ENCODE measurements around the gene IMMP2L. TPM values are rescaled to one million over a fixed set of nuclear protein-coding genes. Genes with fewer than 3 reads are reported as not detected.

IMMP2L gene
- total and polyA plus RNA-seq, 4 donors, result 9.2 to 34.7 (median 11.1) TPM

GRCh38 chr7:110733221-110733620, 829.1 kb downstream of the IMMP2L start:
- Histone ChIP-seq H3K4me3 (no peak overlapping the region), H3K9ac (ENCODE audit: insufficient read depth in 1 of 2, low read length in 2 of 2) (no peak overlapping the region), H3K36me3 (ENCODE audit: control insufficient read depth in 4 of 4, insufficient read depth in 4 of 4, low read length in 4 of 4) (no peaks in the 10 kb centered on the region), H3K27me3 (ENCODE audit: control insufficient read depth in 3 of 3, insufficient read depth in 3 of 3, low read length in 2 of 3) (no peaks in the 10 kb centered on the region), H3K27ac (ENCODE audit: low read depth in 1 of 2, low read length in 1 of 2) (no peak overlapping the region), H3K9me3 (ENCODE audit: control insufficient read depth in 4 of 4, insufficient read depth in 3 of 4, low read length in 3 of 4) (peaks cover 0 to 2% (median 0%) of the 10 kb centered on the region in 4 donors), H3K4me1 (ENCODE audit: control insufficient read depth in 5 of 5, insufficient read depth in 5 of 5, low read length in 5 of 5) (peaks cover 0 to 14% (median 0%) of the 10 kb centered on the region in 5 donors)
- DNase-seq (peak in 2 of 3 donors; percentile 30 to 64), ATAC-seq (ENCODE audit: insufficient read depth, low FRiP score) (no peak)
- no peak for TF ChIP-seq CTCF (IDR thresholded peaks at IDR 0.05; ENCODE audit: control extremely low read depth, extremely low read depth)
- WGBS, 2 donors, result 40 to 55% methylated on average over 1 of the region's 1 CpG

DNA sequence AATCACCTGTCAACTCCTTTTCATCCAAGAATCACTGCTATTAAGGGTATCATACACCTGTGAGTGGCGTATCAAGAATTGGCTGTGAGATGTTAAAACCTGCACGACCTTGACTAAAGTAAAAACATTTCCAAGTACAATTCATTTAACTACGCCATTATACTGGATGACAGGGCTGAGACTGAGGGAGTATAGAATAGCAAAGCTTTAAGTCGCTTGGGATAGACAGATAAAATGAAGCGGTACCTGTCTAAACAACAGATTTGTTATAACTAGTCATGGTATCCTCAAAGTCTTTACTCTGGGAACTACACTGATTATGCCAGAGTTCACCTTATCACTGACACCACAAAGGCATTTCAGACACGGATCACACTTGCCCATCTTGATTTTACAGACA, 837.5 kb downstream of the IMMP2L start:
- WGBS, 2 donors, result 84 to 89% methylated on average over 6 of the region's 6 CpGs
- no peak overlapping the region for H3K9ac ChIP-seq (ENCODE audit: insufficient read depth in 1 of 2, low read length in 2 of 2)
- H3K9me3 ChIP-seq (ENCODE audit: control insufficient read depth in 4 of 4, insufficient read depth in 3 of 4, low read length in 3 of 4), result no peaks in the 10 kb centered on the region
- ATAC-seq (ENCODE audit: insufficient read depth, low FRiP score) (no peak), DNase-seq (no peak)
- H3K27me3 ChIP-seq (ENCODE audit: control insufficient read depth in 3 of 3, insufficient read depth in 3 of 3, low read length in 2 of 3), result no peaks in the 10 kb centered on the region
- H3K36me3 ChIP-seq (ENCODE audit: control insufficient read depth in 4 of 4, insufficient read depth in 4 of 4, low read length in 4 of 4), result no peaks in the 10 kb centered on the region
- H3K27ac ChIP-seq (ENCODE audit: low read depth in 1 of 2, low read length in 1 of 2), result no peak overlapping the region
- no peaks in the 10 kb centered on the region for H3K4me1 ChIP-seq (ENCODE audit: control insufficient read depth in 5 of 5, insufficient read depth in 5 of 5, low read length in 5 of 5)
- no peak overlapping the region for H3K4me3 ChIP-seq
- TF ChIP-seq CTCF (IDR thresholded peaks at IDR 0.05; ENCODE audit: control extremely low read depth, extremely low read depth), result no peak

- WGBS, 2 donors, result 91 to 96% methylated on average over 2 of the region's 2 CpGs
- H3K36me3 ChIP-seq (ENCODE audit: control insufficient read depth in 4 of 4, insufficient read depth in 4 of 4, low read length in 4 of 4), result no peaks in the 10 kb centered on the region
- H3K4me1 ChIP-seq (ENCODE audit: control insufficient read depth in 5 of 5, insufficient read depth in 5 of 5, low read length in 5 of 5), result no peaks in the 10 kb centered on the region
- no peaks in the 10 kb centered on the region for H3K9me3 ChIP-seq (ENCODE audit: control insufficient read depth in 4 of 4, insufficient read depth in 3 of 4, low read length in 3 of 4)
- H3K9ac ChIP-seq (ENCODE audit: insufficient read depth in 1 of 2, low read length in 2 of 2), result no peak overlapping the region
- no peak overlapping the region for H3K27ac ChIP-seq (ENCODE audit: low read depth in 1 of 2, low read length in 1 of 2)
- ATAC-seq (ENCODE audit: insufficient read depth, low FRiP score) (no peak), DNase-seq (no peak)
- no peaks in the 10 kb centered on the region for H3K27me3 ChIP-seq (ENCODE audit: control insufficient read depth in 3 of 3, insufficient read depth in 3 of 3, low read length in 2 of 3)
- no peak overlapping the region for H3K4me3 ChIP-seq
- TF ChIP-seq CTCF (IDR thresholded peaks at IDR 0.05; ENCODE audit: control extremely low read depth, extremely low read depth), result no peak
Measured at GRCh38 chr7:110721395-110721794, 840.9 kb downstream of the IMMP2L start.

DNA sequence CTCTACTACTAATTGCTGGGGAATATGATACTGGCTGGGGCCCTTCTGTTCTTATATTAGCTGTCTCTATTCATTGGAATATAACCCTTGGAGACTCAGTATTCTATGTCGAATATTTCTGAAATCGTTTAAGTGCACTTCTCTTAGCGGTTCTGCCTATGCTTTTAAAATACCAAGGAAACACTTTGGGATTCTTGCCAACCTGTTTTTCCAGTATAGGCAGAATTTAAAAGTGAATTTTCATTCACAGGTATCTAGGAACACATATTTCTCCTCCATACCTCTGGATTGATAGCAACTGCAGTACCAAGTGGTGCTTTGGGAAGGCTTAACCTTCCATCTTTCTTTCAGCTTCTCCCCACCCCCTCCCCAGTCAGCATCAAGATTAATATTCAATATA, 841.7 kb downstream of the IMMP2L start:
- ATAC-seq (ENCODE audit: insufficient read depth, low FRiP score), result no peak
- Histone ChIP-seq H3K27me3 (ENCODE audit: control insufficient read depth in 3 of 3, insufficient read depth in 3 of 3, low read length in 2 of 3) (no peaks in the 10 kb centered on the region), H3K27ac (ENCODE audit: low read depth in 1 of 2, low read length in 1 of 2) (no peak overlapping the region), H3K9me3 (ENCODE audit: control insufficient read depth in 4 of 4, insufficient read depth in 3 of 4, low read length in 3 of 4) (no peaks in the 10 kb centered on the region), H3K9ac (ENCODE audit: insufficient read depth in 1 of 2, low read length in 2 of 2) (no peak overlapping the region), H3K4me3 (no peak overlapping the region), H3K4me1 (ENCODE audit: control insufficient read depth in 5 of 5, insufficient read depth in 5 of 5, low read length in 5 of 5) (no peaks in the 10 kb centered on the region), H3K36me3 (ENCODE audit: control insufficient read depth in 4 of 4, insufficient read depth in 4 of 4, low read length in 4 of 4) (no peaks in the 10 kb centered on the region)
- 73 to 92% methylated on average over 3 of the region's 3 CpGs for WGBS, 2 donors
- peak in 2 of 3 donors; percentile 20 to 56 for DNase-seq
- no peak for TF ChIP-seq CTCF (IDR thresholded peaks at IDR 0.05; ENCODE audit: control extremely low read depth, extremely low read depth)

All from lung (tissue), 12 donors.